Measurements from ENCODE around the gene KCNN4.

GRCh38 chr19:43777163-43777695 is 3.5 kb downstream of the KCNN4 start:
- TF ChIP-seq CTCF (conservative IDR thresholded peaks at IDR 0.05; ENCODE audit: low read depth, low read length) (no peak), EZH2 (IDR thresholded peaks at IDR 0.05; ENCODE audit: borderline replicate concordance, low read depth, low read length, poor library complexity, severe bottlenecking) (no peak)

Data from A673 (cell line).